Neural cell (in vitro differentiated cells): ENCODE results near the gene ZIC3. TPM values are rescaled to one million over a fixed set of nuclear protein-coding genes. Genes with fewer than 3 reads are reported as not detected.

Experiments used
- H2AFZ ChIP-seq: fragments of 200-600, 300-800 bp; sonication (generic), shearing (Covaris generic); 2 replicates; pipeline ENCODE4 v1.6.0; 2014; ENCODE audit warnings: low read depth, mild to moderate bottlenecking, antibody characterized with exemption, low read length, moderate library complexity
- H3F3A ChIP-seq: fragments of 200-600 bp; shearing (Covaris generic); 2 replicates; pipeline ENCODE4 v1.6.1; 2016; ENCODE audit warnings: mild to moderate bottlenecking, moderate library complexity, mixed read lengths, antibody characterized with exemption, low read length; ENCODE audit not compliant: insufficient read depth, poor library complexity, severe bottlenecking
- H3K27ac ChIP-seq: fragments of 200-600, 300-800 bp; sonication (generic), shearing (Covaris generic); 2 replicates; pipeline ENCODE4 v1.5.1; 2014; ENCODE audit warnings: mild to moderate bottlenecking, low read length, moderate library complexity
- H3K27me3 ChIP-seq: fragments of 300-800, 200-600 bp; sonication (generic), shearing (Covaris generic); 2 replicates; pipeline ENCODE4 v1.6.0; 2014; ENCODE audit warnings: mild to moderate bottlenecking, low read depth, low read length, moderate library complexity; ENCODE audit not compliant: insufficient read depth
- H3K36me3 ChIP-seq: fragments of 300-800, 200-600 bp; sonication (generic), shearing (Covaris generic); 2 replicates; pipeline ENCODE4 v1.5.1; 2014; ENCODE audit warnings: mild to moderate bottlenecking, antibody characterized with exemption, low read length, moderate library complexity; ENCODE audit not compliant: insufficient read depth
- H3K4me2 ChIP-seq: fragments of 300-800, 200-600 bp; sonication (generic), shearing (Covaris generic); 2 replicates; pipeline ENCODE4 v1.6.0; 2014; ENCODE audit warnings: mild to moderate bottlenecking, low read length
- H3K4me3 ChIP-seq: fragments of 300-800, 200-600 bp; sonication (generic), shearing (Covaris generic); 2 replicates; pipeline ENCODE4 v1.5.1; 2014; ENCODE audit warnings: mild to moderate bottlenecking, low read length, moderate library complexity
- H3K79me2 ChIP-seq: fragments of 200-600 bp; shearing (Covaris generic); replicated peaks from 2 replicates; pipeline ENCODE4 v1.6.0; 2014; ENCODE audit warnings: mild to moderate bottlenecking, low read length, moderate library complexity; ENCODE audit not compliant: insufficient read depth
- H3K9ac ChIP-seq: fragments of 300-800, 200-600 bp; sonication (generic), shearing (Covaris generic); 2 replicates; pipeline ENCODE4 v1.6.1; 2016; ENCODE audit warnings: mild to moderate bottlenecking, low read length, mixed read lengths
- H3K9me2 ChIP-seq: fragments of 200-600 bp; shearing (Covaris generic); 2 replicates; pipeline ENCODE4 v1.6.1; 2016; ENCODE audit warnings: mild to moderate bottlenecking, low read length, mixed read lengths; ENCODE audit not compliant: insufficient read depth
- H3K9me3 ChIP-seq: fragments of 200-600, 300-800 bp; sonication (generic), shearing (Covaris generic); 2 replicates; pipeline ENCODE4 v1.6.1; 2016; ENCODE audit warnings: mild to moderate bottlenecking, mixed run types, low read length, moderate library complexity, mixed read lengths
- H4K20me1 ChIP-seq: fragments of 200-600 bp; shearing (Covaris generic); 2 replicates; pipeline ENCODE4 v1.6.1; 2016; ENCODE audit warnings: mild to moderate bottlenecking, mixed run types; ENCODE audit not compliant: insufficient read depth
- EP300 ChIP-seq: fragments of 450-650 bp; conservative IDR thresholded peaks from 2 replicates; pipeline ENCODE4 v1.6.1; 2014; ENCODE audit warnings: antibody characterized with exemption, mild to moderate bottlenecking, moderate library complexity; ENCODE audit not compliant: poor library complexity, severe bottlenecking
- EZH2 ChIP-seq: fragments of 200-600, 300-800 bp; shearing (Covaris generic), sonication (generic); IDR thresholded peaks from 2 replicates; pipeline ENCODE4 v1.6.1; 2014; ENCODE audit warnings: antibody characterized with exemption, low read length, borderline replicate concordance, mild to moderate bottlenecking; ENCODE audit not compliant: insufficient read depth, poor library complexity, severe bottlenecking
- MXI1 ChIP-seq: fragments of 450-650 bp; conservative IDR thresholded peaks from 2 replicates; pipeline ENCODE4 v1.6.1; 2014; ENCODE audit warnings: antibody characterized with exemption, mild to moderate bottlenecking; ENCODE audit not compliant: poor library complexity, severe bottlenecking
- POLR2AphosphoS5 ChIP-seq: IDR thresholded peaks from 2 replicates; pipeline ENCODE4 v1.6.1; 2012
- RAD21 ChIP-seq: fragments of 450-650 bp; conservative IDR thresholded peaks from 2 replicates; pipeline ENCODE4 v1.6.1; 2014; ENCODE audit warnings: antibody characterized with exemption, mild to moderate bottlenecking, moderate library complexity
- SMC3 ChIP-seq: fragments of 450-650 bp; conservative IDR thresholded peaks from 2 replicates; pipeline ENCODE4 v1.6.1; 2014; ENCODE audit warnings: antibody characterized with exemption, mild to moderate bottlenecking, moderate library complexity; ENCODE audit not compliant: poor library complexity
- TAF1 ChIP-seq: IDR thresholded peaks from 2 replicates; pipeline ENCODE4 v1.6.1; 2012; ENCODE audit warnings: low read depth
- polyA plus RNA-seq: library from polyadenylated mRNA; depleted of rRNA; stranded (reverse); fragments of >200 nt; gene quantifications from 2 replicates; pipeline ENCODE4 v1.2.3, GENCODE V29; 2014
- small RNA-seq, 3 experiments: library from RNA; depleted of rRNA; stranded (forward); fragments of <200 nt; gene quantifications; one replicate each; pipeline ENCODE3, GENCODE V24; 2012
- TF ChIP-seq, protein P1 (sequence below): IDR thresholded peaks from 2 replicates; pipeline ENCODE4 v1.6.1; 2012; ENCODE audit warnings: borderline replicate concordance
- TF ChIP-seq, protein P2 (sequence below): fragments of 450-650 bp; IDR thresholded peaks from 2 replicates; pipeline ENCODE4 v1.5.1; 2014; ENCODE audit warnings: antibody characterized with exemption, mild to moderate bottlenecking, moderate library complexity; ENCODE audit not compliant: poor library complexity, severe bottlenecking

Gene ZIC3
- polyA plus RNA-seq, 1 donor from 2014 or later, result 6.6 TPM

DNA sequence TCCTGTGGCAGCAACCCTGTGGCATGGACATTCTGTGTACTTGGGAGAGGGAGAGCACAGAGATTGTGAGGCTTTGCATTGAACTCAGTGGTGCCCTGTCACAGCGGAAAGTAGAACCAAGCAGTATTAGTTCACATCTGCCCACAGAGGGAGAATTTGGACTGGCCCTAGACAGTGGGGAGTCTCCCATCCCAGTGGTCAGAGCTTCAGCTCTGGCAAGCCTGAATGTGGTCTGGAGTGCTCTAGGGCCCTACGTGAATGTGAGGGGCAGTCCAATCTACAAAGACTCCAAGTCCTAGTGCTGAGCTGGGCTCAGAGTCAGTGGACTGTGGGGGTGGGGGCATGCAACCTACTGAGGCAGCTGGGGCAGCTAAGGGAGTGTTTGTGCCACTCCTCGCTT lies 34.8 kb downstream of the ZIC3 start:
- Histone ChIP-seq H3K9me3 (no peaks in the 10 kb centered on the region), H2AFZ (no peak overlapping the region), H3K4me2 (no peak overlapping the region), H3K27ac (no peak overlapping the region), H3K4me3 (no peak overlapping the region), H3K36me3 (no peaks in the 10 kb centered on the region), H3K79me2 (no peaks in the 10 kb centered on the region), H4K20me1 (no peaks in the 10 kb centered on the region), H3K9ac (no peak overlapping the region), H3F3A (no peaks in the 10 kb centered on the region), H3K9me2 (no peaks in the 10 kb centered on the region), H3K27me3 (no peaks in the 10 kb centered on the region)
- TF ChIP-seq, protein P1, sequence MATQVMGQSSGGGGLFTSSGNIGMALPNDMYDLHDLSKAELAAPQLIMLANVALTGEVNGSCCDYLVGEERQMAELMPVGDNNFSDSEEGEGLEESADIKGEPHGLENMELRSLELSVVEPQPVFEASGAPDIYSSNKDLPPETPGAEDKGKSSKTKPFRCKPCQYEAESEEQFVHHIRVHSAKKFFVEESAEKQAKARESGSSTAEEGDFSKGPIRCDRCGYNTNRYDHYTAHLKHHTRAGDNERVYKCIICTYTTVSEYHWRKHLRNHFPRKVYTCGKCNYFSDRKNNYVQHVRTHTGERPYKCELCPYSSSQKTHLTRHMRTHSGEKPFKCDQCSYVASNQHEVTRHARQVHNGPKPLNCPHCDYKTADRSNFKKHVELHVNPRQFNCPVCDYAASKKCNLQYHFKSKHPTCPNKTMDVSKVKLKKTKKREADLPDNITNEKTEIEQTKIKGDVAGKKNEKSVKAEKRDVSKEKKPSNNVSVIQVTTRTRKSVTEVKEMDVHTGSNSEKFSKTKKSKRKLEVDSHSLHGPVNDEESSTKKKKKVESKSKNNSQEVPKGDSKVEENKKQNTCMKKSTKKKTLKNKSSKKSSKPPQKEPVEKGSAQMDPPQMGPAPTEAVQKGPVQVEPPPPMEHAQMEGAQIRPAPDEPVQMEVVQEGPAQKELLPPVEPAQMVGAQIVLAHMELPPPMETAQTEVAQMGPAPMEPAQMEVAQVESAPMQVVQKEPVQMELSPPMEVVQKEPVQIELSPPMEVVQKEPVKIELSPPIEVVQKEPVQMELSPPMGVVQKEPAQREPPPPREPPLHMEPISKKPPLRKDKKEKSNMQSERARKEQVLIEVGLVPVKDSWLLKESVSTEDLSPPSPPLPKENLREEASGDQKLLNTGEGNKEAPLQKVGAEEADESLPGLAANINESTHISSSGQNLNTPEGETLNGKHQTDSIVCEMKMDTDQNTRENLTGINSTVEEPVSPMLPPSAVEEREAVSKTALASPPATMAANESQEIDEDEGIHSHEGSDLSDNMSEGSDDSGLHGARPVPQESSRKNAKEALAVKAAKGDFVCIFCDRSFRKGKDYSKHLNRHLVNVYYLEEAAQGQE, result no peak
- no peak for TF ChIP-seq EP300
- no peak for TF ChIP-seq MXI1
- TF ChIP-seq EZH2, result no peak
- no peak for TF ChIP-seq POLR2AphosphoS5
- TF ChIP-seq SMC3, result no peak
- no peak for TF ChIP-seq TAF1
- TF ChIP-seq, protein P2, sequence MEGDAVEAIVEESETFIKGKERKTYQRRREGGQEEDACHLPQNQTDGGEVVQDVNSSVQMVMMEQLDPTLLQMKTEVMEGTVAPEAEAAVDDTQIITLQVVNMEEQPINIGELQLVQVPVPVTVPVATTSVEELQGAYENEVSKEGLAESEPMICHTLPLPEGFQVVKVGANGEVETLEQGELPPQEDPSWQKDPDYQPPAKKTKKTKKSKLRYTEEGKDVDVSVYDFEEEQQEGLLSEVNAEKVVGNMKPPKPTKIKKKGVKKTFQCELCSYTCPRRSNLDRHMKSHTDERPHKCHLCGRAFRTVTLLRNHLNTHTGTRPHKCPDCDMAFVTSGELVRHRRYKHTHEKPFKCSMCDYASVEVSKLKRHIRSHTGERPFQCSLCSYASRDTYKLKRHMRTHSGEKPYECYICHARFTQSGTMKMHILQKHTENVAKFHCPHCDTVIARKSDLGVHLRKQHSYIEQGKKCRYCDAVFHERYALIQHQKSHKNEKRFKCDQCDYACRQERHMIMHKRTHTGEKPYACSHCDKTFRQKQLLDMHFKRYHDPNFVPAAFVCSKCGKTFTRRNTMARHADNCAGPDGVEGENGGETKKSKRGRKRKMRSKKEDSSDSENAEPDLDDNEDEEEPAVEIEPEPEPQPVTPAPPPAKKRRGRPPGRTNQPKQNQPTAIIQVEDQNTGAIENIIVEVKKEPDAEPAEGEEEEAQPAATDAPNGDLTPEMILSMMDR, result no peak
- no peak for TF ChIP-seq RAD21

Small RNA genes lying within 50 kb of the gene (small RNA-seq; reads per million reads assigned to genes)
- 0 to 0.03 (median 0) reads per million in 3 experiments for gene RN7SL325P
